H9 (cell line): ENCODE measurements around the gene CA11. TPM values are rescaled to one million over a fixed set of nuclear protein-coding genes. Genes with fewer than 3 reads are reported as not detected.

Source experiments
- DNase-seq: peaks from one replicate; pipeline ENCODE4 v3.0.0-alpha.2; 2017
- H2AFZ ChIP-seq: one replicate; pipeline ENCODE4 v1.6.1; 2013; ENCODE audit warnings: mild to moderate bottlenecking, low read length, control low read depth, moderate library complexity
- H2AK5ac ChIP-seq: 2 replicates; pipeline ENCODE4 v1.6.1; 2013; ENCODE audit warnings: low read length, control low read depth, mixed read lengths; ENCODE audit not compliant: insufficient read length
- H2BK120ac ChIP-seq: one replicate; pipeline ENCODE4 v1.6.1; 2013; ENCODE audit warnings: low read depth, mild to moderate bottlenecking, low read length, control low read depth, inconsistent platforms; ENCODE audit not compliant: poor library complexity, severe bottlenecking
- H2BK12ac ChIP-seq: 2 replicates; pipeline ENCODE4 v1.6.1; 2013; ENCODE audit warnings: low read length, control low read depth, mixed read lengths, low read depth; ENCODE audit not compliant: insufficient read length
- H2BK15ac ChIP-seq: 2 replicates; pipeline ENCODE4 v1.6.1; 2013; ENCODE audit warnings: low read depth, low read length, control low read depth
- H2BK20ac ChIP-seq: one replicate; pipeline ENCODE4 v1.6.1; 2013; ENCODE audit warnings: low read depth, mild to moderate bottlenecking, low read length, control low read depth, inconsistent platforms; ENCODE audit not compliant: poor library complexity, severe bottlenecking
- H2BK5ac ChIP-seq: 2 replicates; pipeline ENCODE4 v1.6.1; 2013; ENCODE audit warnings: low read length, control low read depth, mixed read lengths; ENCODE audit not compliant: insufficient read length
- H3K14ac ChIP-seq: 2 replicates; pipeline ENCODE4 v1.6.1; 2013; ENCODE audit warnings: low read length, control low read depth; ENCODE audit not compliant: insufficient read depth
- H3K18ac ChIP-seq: 2 replicates; pipeline ENCODE4 v1.6.1; 2013; ENCODE audit warnings: low read depth, mild to moderate bottlenecking, mixed read lengths, low read length, control low read depth; ENCODE audit not compliant: insufficient read length
- H3K23ac ChIP-seq: 2 replicates; pipeline ENCODE4 v1.6.1; 2013; ENCODE audit warnings: low read length, control low read depth, mixed read lengths, low read depth; ENCODE audit not compliant: insufficient read length
- H3K23me2 ChIP-seq: 2 replicates; pipeline ENCODE4 v1.6.1; 2013; ENCODE audit warnings: low read depth, mild to moderate bottlenecking, mixed read lengths, low read length, control low read depth; ENCODE audit not compliant: insufficient read length, poor library complexity, severe bottlenecking
- H3K27ac ChIP-seq: 2 replicates; pipeline ENCODE4 v1.5.1; 2013; ENCODE audit warnings: low read length, control low read depth, mixed read lengths, low read depth; ENCODE audit not compliant: insufficient read length
- H3K27me3 ChIP-seq: 2 replicates; pipeline ENCODE4 v1.6.1; 2013; ENCODE audit warnings: low read length, control low read depth, inconsistent platforms; ENCODE audit not compliant: insufficient read depth
- H3K4ac ChIP-seq: 2 replicates; pipeline ENCODE4 v1.6.1; 2013; ENCODE audit warnings: low read depth, mild to moderate bottlenecking, control low read depth, inconsistent platforms, low read length, moderate library complexity
- H3K4me1 ChIP-seq: 2 replicates; pipeline ENCODE4 v1.6.1; 2013; ENCODE audit warnings: low read length, control low read depth, inconsistent platforms; ENCODE audit not compliant: insufficient read depth
- H3K4me2 ChIP-seq: 2 replicates; pipeline ENCODE4 v1.6.1; 2013; ENCODE audit warnings: low read length, control low read depth, mixed read lengths; ENCODE audit not compliant: insufficient read length, insufficient read depth
- H3K56ac ChIP-seq: 2 replicates; pipeline ENCODE4 v1.6.1; 2013; ENCODE audit warnings: low read depth, mild to moderate bottlenecking, mixed read lengths, low read length, control low read depth; ENCODE audit not compliant: insufficient read length
- H3K79me1 ChIP-seq: 2 replicates; pipeline ENCODE4 v1.6.1; 2013; ENCODE audit warnings: low read depth, mild to moderate bottlenecking, moderate library complexity, low read length, control low read depth, inconsistent platforms; ENCODE audit not compliant: insufficient read depth, poor library complexity, severe bottlenecking
- H3K79me2 ChIP-seq: 2 replicates; pipeline ENCODE4 v1.6.1; 2013; ENCODE audit warnings: low read length, control low read depth, inconsistent platforms; ENCODE audit not compliant: insufficient read depth
- H3K9ac ChIP-seq: 2 replicates; pipeline ENCODE4 v1.6.1; 2013; ENCODE audit warnings: low read length, control low read depth, mixed read lengths; ENCODE audit not compliant: insufficient read length; ENCODE audit errors: extremely low read depth
- H3K9me3 ChIP-seq: one replicate; pipeline ENCODE4 v1.6.1; 2013; ENCODE audit warnings: low read depth, low read length, inconsistent platforms; ENCODE audit not compliant: control insufficient read depth
- H3T11ph ChIP-seq: one replicate; pipeline ENCODE4 v1.6.1; 2013; ENCODE audit warnings: mild to moderate bottlenecking, low read length, control low read depth, inconsistent platforms
- H4K20me1 ChIP-seq: one replicate; pipeline ENCODE4 v1.6.1; 2013; ENCODE audit not compliant: control insufficient read depth, insufficient read length, insufficient read depth
- H4K5ac ChIP-seq: 2 replicates; pipeline ENCODE4 v1.6.1; 2013; ENCODE audit warnings: low read depth, mild to moderate bottlenecking, mixed read lengths, low read length, control low read depth; ENCODE audit not compliant: insufficient read length
- H4K8ac ChIP-seq: replicated peaks from 2 replicates; pipeline ENCODE4 v1.6.1; 2013; ENCODE audit warnings: low read length, control low read depth, mixed read lengths, low read depth; ENCODE audit not compliant: insufficient read length
- H4K91ac ChIP-seq: 2 replicates; pipeline ENCODE4 v1.6.1; 2013; ENCODE audit warnings: low read depth, mild to moderate bottlenecking, moderate library complexity, mixed read lengths, low read length, control low read depth; ENCODE audit not compliant: insufficient read length
- H3K27ac Mint-ChIP-seq, 3 experiments: 2 replicates in 2 of 3; 3 replicates in 1 of 3; pipeline ENCODE4 v1.8.0; 2020 to 2021; ENCODE audit warnings: mixed read lengths in 3 of 3, mild to moderate bottlenecking in 1 of 3, moderate library complexity in 1 of 3
- H3K27me3 Mint-ChIP-seq: 2 replicates; pipeline ENCODE4 v1.8.0; 2021; ENCODE audit warnings: low read depth, mild to moderate bottlenecking, moderate library complexity, mixed read lengths
- H3K36me3 Mint-ChIP-seq, 3 experiments: 2 replicates in 2 of 3; 3 replicates in 1 of 3; pipeline ENCODE4 v1.8.0; 2020 to 2021; ENCODE audit warnings: low read depth in 3 of 3, mixed read lengths in 3 of 3; ENCODE audit not compliant: insufficient read depth in 1 of 3
- H3K4me1 Mint-ChIP-seq, 2 experiments: 2 replicates each; pipeline ENCODE4 v1.8.0; 2020; ENCODE audit warnings: mixed read lengths in 2 of 2
- H3K4me3 Mint-ChIP-seq, 2 experiments: 2 replicates in 1 of 2; 3 replicates in 1 of 2; pipeline ENCODE4 v1.8.0; 2020 to 2021; ENCODE audit warnings: mild to moderate bottlenecking in 2 of 2, mixed read lengths in 2 of 2, moderate library complexity in 1 of 2
- H3K9me3 Mint-ChIP-seq, 2 experiments: 2 replicates in 1 of 2; 3 replicates in 1 of 2; pipeline ENCODE4 v1.8.0; 2020; ENCODE audit warnings: mild to moderate bottlenecking in 2 of 2, mixed read lengths in 2 of 2, moderate library complexity in 1 of 2
- CTCF ChIP-seq: fragments of 200-600 bp; sonication (generic); conservative IDR thresholded peaks from 3 replicates; pipeline ENCODE4 v1.8.0; 2021; ENCODE audit warnings: antibody characterized with exemption, mild to moderate bottlenecking
- WGBS: extraction: QIAGEN DNeasy Blood & Tissue Kit; methylation state at CpG from one replicate; pipeline ENCODE4 v1.1.7; 2013; ENCODE audit warnings: missing lambda C conversion rate, low lambda C conversion rate, mixed read lengths; ENCODE audit not compliant: insufficient read length; ENCODE audit errors: extremely low coverage; 5-methylcytosine and 5-hydroxymethylcytosine counted together
- total RNA-seq: library from RNA; stranded (reverse); gene quantifications from 2 replicates; pipeline ENCODE4 v1.2.1, GENCODE V29; 2021

Gene CA11
- total RNA-seq, 1 experiment from 2014 or later, result 107 TPM

GRCh38 chr19:48616041-48616436 lies 29.9 kb downstream of the CA11 start:
- no peak overlapping the region for H3K9ac ChIP-seq
- H3K14ac ChIP-seq, result no peak overlapping the region
- no peak overlapping the region for H2BK120ac ChIP-seq
- no peak overlapping the region for H2BK5ac ChIP-seq
- no peak overlapping the region for H3K4ac ChIP-seq
- no peak overlapping the region for H3T11ph ChIP-seq
- H4K20me1 ChIP-seq, result no peaks in the 10 kb centered on the region
- no peak overlapping the region for H3K56ac ChIP-seq
- Mint-ChIP-seq H3K27ac (peak overlapping the region in 2 of 3 experiments; percentile 89 to 96; a peak in 3 of 7 replicates), H3K27me3 (no peaks in the 10 kb centered on the region; the same call in 1 of the 2 replicates), H3K4me3 (peak overlapping the region; percentile 97 to 99), H3K36me3 (peaks cover 36 to 56% (median 53%) of the 10 kb centered on the region in 3 experiments), H3K9me3 (no peaks in the 10 kb centered on the region; a peak in 1 of 5 replicates), H3K4me1 (peaks cover 40 to 54% of the 10 kb centered on the region in 2 experiments)
- H4K5ac ChIP-seq, result no peak overlapping the region
- peaks cover 18% of the 10 kb centered on the region for H3K79me2 ChIP-seq
- no peak overlapping the region for H2BK15ac ChIP-seq
- H2BK20ac ChIP-seq, result no peak overlapping the region
- H4K91ac ChIP-seq, result no peak overlapping the region
- H3K23me2 ChIP-seq, result peaks cover 10% of the 10 kb centered on the region
- no peak overlapping the region for H3K18ac ChIP-seq
- no peak overlapping the region for H2AK5ac ChIP-seq
- DNase-seq, result no peak
- no CpG with 5 or more reads among the region's 16 CpGs for WGBS
- H3K4me1 ChIP-seq, result peaks cover 3% of the 10 kb centered on the region; the same call in 1 of the 2 replicates
- peaks cover 4% of the 10 kb centered on the region for H3K79me1 ChIP-seq
- no peak overlapping the region for H3K4me2 ChIP-seq
- H3K27me3 ChIP-seq, result no peaks in the 10 kb centered on the region
- H3K27ac ChIP-seq, result no peak overlapping the region
- H3K23ac ChIP-seq, result no peak overlapping the region
- H2AFZ ChIP-seq, result no peak overlapping the region
- no peak overlapping the region for H2BK12ac ChIP-seq
- H4K8ac ChIP-seq, result no peak overlapping the region
- H3K9me3 ChIP-seq, result no peaks in the 10 kb centered on the region
- no peak for TF ChIP-seq CTCF
